Measurements from ENCODE around the gene TMEM253.

Gene TMEM253

GRCh38 chr14:21104448-21105060 is 3.7 kb downstream of the TMEM253 start:
- peak; percentile 46 to 53 for DNase-seq (ENCODE audit: low read depth in 2 of 2)

- no peak for DNase-seq (ENCODE audit: low read depth in 2 of 2)
Measured at GRCh38 chr14:21105095-21105494, 4.2 kb downstream of the TMEM253 start.

- no peak for DNase-seq (ENCODE audit: low read depth in 2 of 2)
Measured at GRCh38 chr14:21106176-21106497, 5.3 kb downstream of the TMEM253 start.

- DNase-seq (ENCODE audit: low read depth in 2 of 2) = peak; percentile 64 to 68
Measured at GRCh38 chr14:21106498-21107282, 5.8 kb downstream of the TMEM253 start.

GRCh38 chr14:21107283-21107800 is 6.5 kb downstream of the TMEM253 start:
- no peak for DNase-seq (ENCODE audit: low read depth in 2 of 2)

GRCh38 chr14:21108791-21109190 is 7.9 kb downstream of the TMEM253 start:
- no peak for DNase-seq (ENCODE audit: low read depth in 2 of 2)

- no peak for DNase-seq (ENCODE audit: low read depth in 2 of 2)
Measured at GRCh38 chr14:21109377-21110138, 8.7 kb downstream of the TMEM253 start.

GRCh38 chr14:21112255-21112654 is 11.4 kb downstream of the TMEM253 start:
- DNase-seq (ENCODE audit: low read depth in 2 of 2) = no peak

- DNase-seq (ENCODE audit: low read depth in 2 of 2) = no peak
Measured at GRCh38 chr14:21113369-21113768, 12.5 kb downstream of the TMEM253 start.

GRCh38 chr14:21118933-21119332 is 18.1 kb downstream of the TMEM253 start:
- DNase-seq (ENCODE audit: low read depth in 2 of 2) = no peak

GRCh38 chr14:21120686-21121085 is 19.8 kb downstream of the TMEM253 start:
- DNase-seq (ENCODE audit: low read depth in 2 of 2) = no peak

- no peak for DNase-seq (ENCODE audit: low read depth in 2 of 2)
Measured at GRCh38 chr14:21121122-21121521, 20.3 kb downstream of the TMEM253 start.

GRCh38 chr14:21123429-21123828 is 22.6 kb downstream of the TMEM253 start:
- DNase-seq (ENCODE audit: low read depth in 2 of 2) = no peak

GRCh38 chr14:21133901-21134300 is 33.0 kb downstream of the TMEM253 start:
- no peak for DNase-seq (ENCODE audit: low read depth in 2 of 2)

- DNase-seq (ENCODE audit: low read depth in 2 of 2) = no peak
Measured at GRCh38 chr14:21136024-21136423, 35.2 kb downstream of the TMEM253 start.

- DNase-seq (ENCODE audit: low read depth in 2 of 2) = no peak
Measured at GRCh38 chr14:21142357-21142756, 41.5 kb downstream of the TMEM253 start.

- DNase-seq (ENCODE audit: low read depth in 2 of 2) = no peak
Measured at GRCh38 chr14:21145437-21145836, 44.6 kb downstream of the TMEM253 start.

- DNase-seq (ENCODE audit: low read depth in 2 of 2) = no peak
Measured at GRCh38 chr14:21149641-21150367, 48.9 kb downstream of the TMEM253 start.

Data from stimulated activated CD4-positive, alpha-beta T cell treated with anti-CD3 and anti-CD28 coated beads, Interleukin-1b, Interleukin-23, amount 100 ng/mL, for 4 hours (primary cell).